SU-DHL-6 (cell line): ENCODE measurements around the gene ATF6.

Source experiments
- H2AFZ ChIP-seq: fragments of 200-600 bp; sonication (generic); 2 replicates; pipeline ENCODE4 v1.6.1; 2014; ENCODE audit warnings: low read depth, mild to moderate bottlenecking, moderate library complexity, mixed read lengths, antibody characterized with exemption, low read length; ENCODE audit not compliant: severe bottlenecking
- H3F3A ChIP-seq: fragments of 200-600 bp; shearing (Covaris generic); 2 replicates; pipeline ENCODE4 v1.6.0; 2016; ENCODE audit warnings: antibody characterized with exemption, mild to moderate bottlenecking; ENCODE audit not compliant: insufficient read depth
- H3K27ac ChIP-seq: fragments of 200-600 bp; sonication (generic); 2 replicates; pipeline ENCODE4 v1.5.1; 2016; ENCODE audit warnings: low read depth, mild to moderate bottlenecking, low read length, moderate library complexity, mixed read lengths
- H3K27me3 ChIP-seq: fragments of 200-600 bp; sonication (generic), shearing (Covaris generic); 2 replicates; pipeline ENCODE4 v1.6.0; 2014; ENCODE audit warnings: mild to moderate bottlenecking, low read length
- H3K36me3 ChIP-seq: fragments of 200-600 bp; sonication (generic); 2 replicates; pipeline ENCODE4 v1.6.1; 2014; ENCODE audit warnings: mild to moderate bottlenecking, low read length, mixed read lengths
- H3K4me2 ChIP-seq: fragments of 300-600, 200-600 bp; shearing (Covaris generic), sonication (generic); 2 replicates; pipeline ENCODE4 v1.6.0; 2014; ENCODE audit warnings: low read length, low read depth, mild to moderate bottlenecking; ENCODE audit not compliant: poor library complexity, severe bottlenecking
- H3K4me3 ChIP-seq: fragments of 200-600 bp; sonication (generic); 2 replicates; pipeline ENCODE4 v1.5.1; 2014; ENCODE audit warnings: antibody characterized with exemption, low read length, mild to moderate bottlenecking, mixed read lengths; ENCODE audit not compliant: insufficient read depth, poor library complexity, severe bottlenecking
- H3K79me2 ChIP-seq: fragments of 200-600 bp; sonication (generic); 2 replicates; pipeline ENCODE4 v1.6.1; 2014; ENCODE audit warnings: mild to moderate bottlenecking, low read length, moderate library complexity; ENCODE audit not compliant: insufficient read depth
- H3K9ac ChIP-seq: fragments of 200-600 bp; sonication (generic); 2 replicates; pipeline ENCODE4 v1.7.0; 2014; ENCODE audit warnings: mild to moderate bottlenecking, low read length
- H3K9me2 ChIP-seq: fragments of 200-600 bp; sonication (generic); replicated peaks from 2 replicates; pipeline ENCODE4 v1.6.1; 2014; ENCODE audit warnings: low read length; ENCODE audit not compliant: insufficient read depth
- H3K9me3 ChIP-seq: fragments of 200-600 bp; sonication (generic); 2 replicates; pipeline ENCODE4 v1.6.1; 2014; ENCODE audit warnings: low read length, mixed read lengths; ENCODE audit not compliant: insufficient read depth
- H4K20me1 ChIP-seq: fragments of 200-600 bp; sonication (generic); 2 replicates; pipeline ENCODE4 v1.6.1; 2014; ENCODE audit warnings: low read depth, mild to moderate bottlenecking, antibody characterized with exemption, low read length, moderate library complexity, mixed read lengths
- EZH2phosphoT487 ChIP-seq: fragments of 200-600 bp; sonication (generic), shearing (Covaris generic); conservative IDR thresholded peaks from 2 replicates; pipeline ENCODE4 v1.6.1; 2018; ENCODE audit warnings: mild to moderate bottlenecking, antibody characterized with exemption, low read length, moderate library complexity, mixed read lengths
- TF ChIP-seq, protein P1 (sequence below): fragments of 200-600 bp; sonication (generic); IDR thresholded peaks from one replicate; pipeline ENCODE4 v1.5.1; 2017; ENCODE audit warnings: antibody characterized with exemption, mild to moderate bottlenecking, low read length, moderate library complexity; ENCODE audit not compliant: insufficient read depth, poor library complexity, severe bottlenecking

Gene ATF6

DNA sequence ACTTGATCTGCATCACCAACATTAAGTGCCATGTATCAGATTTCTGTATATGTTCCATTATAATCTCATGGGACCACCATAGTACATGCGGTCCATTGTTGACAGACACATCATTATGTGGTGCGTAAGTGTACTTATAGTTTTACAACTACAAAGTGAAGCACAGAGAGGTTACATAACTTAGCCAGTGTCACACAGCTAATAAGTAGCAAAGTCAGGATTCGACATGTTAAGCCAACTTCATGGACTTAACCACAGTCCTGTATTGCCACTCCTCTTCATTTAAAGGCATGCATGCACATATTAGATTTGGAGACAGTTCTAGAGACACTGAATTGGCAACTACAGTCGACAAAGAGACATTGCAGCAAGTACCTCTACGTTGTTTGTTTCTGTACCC, 120.5 kb downstream of the ATF6 start:
- Histone ChIP-seq H3K4me2 (no peak overlapping the region), H3K9me2 (no peaks in the 10 kb centered on the region), H3K9ac (no peak overlapping the region), H3K27ac (no peak overlapping the region), H3K9me3 (no peaks in the 10 kb centered on the region), H3K4me3 (no peak overlapping the region), H3K79me2 (no peaks in the 10 kb centered on the region), H2AFZ (no peak overlapping the region), H4K20me1 (no peaks in the 10 kb centered on the region), H3K36me3 (no peaks in the 10 kb centered on the region), H3F3A (peaks cover 8% of the 10 kb centered on the region; the same call in 1 of the 2 replicates), H3K27me3 (no peaks in the 10 kb centered on the region)
- TF ChIP-seq EZH2phosphoT487 = no peak
- TF ChIP-seq, protein P1, sequence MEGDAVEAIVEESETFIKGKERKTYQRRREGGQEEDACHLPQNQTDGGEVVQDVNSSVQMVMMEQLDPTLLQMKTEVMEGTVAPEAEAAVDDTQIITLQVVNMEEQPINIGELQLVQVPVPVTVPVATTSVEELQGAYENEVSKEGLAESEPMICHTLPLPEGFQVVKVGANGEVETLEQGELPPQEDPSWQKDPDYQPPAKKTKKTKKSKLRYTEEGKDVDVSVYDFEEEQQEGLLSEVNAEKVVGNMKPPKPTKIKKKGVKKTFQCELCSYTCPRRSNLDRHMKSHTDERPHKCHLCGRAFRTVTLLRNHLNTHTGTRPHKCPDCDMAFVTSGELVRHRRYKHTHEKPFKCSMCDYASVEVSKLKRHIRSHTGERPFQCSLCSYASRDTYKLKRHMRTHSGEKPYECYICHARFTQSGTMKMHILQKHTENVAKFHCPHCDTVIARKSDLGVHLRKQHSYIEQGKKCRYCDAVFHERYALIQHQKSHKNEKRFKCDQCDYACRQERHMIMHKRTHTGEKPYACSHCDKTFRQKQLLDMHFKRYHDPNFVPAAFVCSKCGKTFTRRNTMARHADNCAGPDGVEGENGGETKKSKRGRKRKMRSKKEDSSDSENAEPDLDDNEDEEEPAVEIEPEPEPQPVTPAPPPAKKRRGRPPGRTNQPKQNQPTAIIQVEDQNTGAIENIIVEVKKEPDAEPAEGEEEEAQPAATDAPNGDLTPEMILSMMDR = no peak

DNA sequence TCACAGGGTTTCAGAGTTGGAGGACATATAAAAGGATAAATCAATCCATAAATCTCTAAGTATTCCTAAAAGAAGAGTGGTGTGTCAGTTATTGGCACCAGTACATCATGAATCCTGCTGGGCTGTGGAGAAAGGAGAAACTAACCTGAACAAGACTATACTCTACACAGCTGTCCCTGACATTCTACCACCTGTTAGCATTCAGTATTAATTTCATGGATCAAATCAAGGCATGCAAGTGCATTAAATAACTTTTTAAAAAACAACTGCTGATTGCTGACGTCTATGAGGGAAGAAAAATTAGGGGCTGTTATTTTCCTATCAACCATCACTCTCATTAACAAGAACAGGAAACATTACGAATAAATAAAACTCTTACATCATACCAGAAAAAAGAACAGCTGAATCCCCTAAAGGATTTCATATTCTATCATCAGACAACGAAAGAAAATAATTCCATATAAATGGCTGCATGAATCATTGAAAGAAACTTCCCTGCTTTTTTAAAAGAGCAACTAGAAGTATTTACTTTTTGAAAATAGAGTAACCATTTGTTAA, 121.7 kb downstream of the ATF6 start:
- H3K79me2 ChIP-seq = no peaks in the 10 kb centered on the region
- no peaks in the 10 kb centered on the region for H3K9me3 ChIP-seq
- no peak overlapping the region for H3K9ac ChIP-seq
- TF ChIP-seq, protein P1 = no peak
- TF ChIP-seq EZH2phosphoT487 = no peak
- no peak overlapping the region for H3K27ac ChIP-seq
- H4K20me1 ChIP-seq = no peaks in the 10 kb centered on the region
- no peaks in the 10 kb centered on the region for H3K27me3 ChIP-seq
- no peaks in the 10 kb centered on the region for H3K9me2 ChIP-seq
- H3K4me3 ChIP-seq = no peak overlapping the region
- H3K36me3 ChIP-seq = no peaks in the 10 kb centered on the region
- H2AFZ ChIP-seq = no peak overlapping the region
- H3F3A ChIP-seq = peaks cover 8% of the 10 kb centered on the region; the same call in 1 of the 2 replicates
- H3K4me2 ChIP-seq = no peak overlapping the region

DNA sequence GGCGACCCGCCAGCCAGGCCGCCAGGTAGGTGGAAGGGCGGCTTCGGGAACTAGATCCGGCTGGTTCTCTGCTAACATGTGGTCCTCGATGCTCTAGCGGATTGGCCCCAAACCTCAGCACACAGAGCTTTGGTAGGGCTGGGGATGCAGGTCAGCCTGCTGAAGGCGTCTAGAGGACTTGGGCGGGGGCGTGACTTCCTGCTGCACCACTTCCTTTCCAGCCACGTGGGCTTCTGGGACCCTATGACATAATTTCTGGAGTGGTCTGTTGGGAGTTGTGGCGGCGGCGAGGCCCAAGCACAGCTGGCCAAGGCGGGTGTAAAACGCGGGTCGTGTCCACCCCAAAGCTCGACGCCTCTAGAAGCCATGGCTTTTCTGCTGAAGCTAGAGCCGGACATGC, 124.5 kb downstream of the ATF6 start:
- H3K36me3 ChIP-seq = no peaks in the 10 kb centered on the region
- no peaks in the 10 kb centered on the region for H3K9me2 ChIP-seq
- H3K27me3 ChIP-seq = no peaks in the 10 kb centered on the region
- no peaks in the 10 kb centered on the region for H3K9me3 ChIP-seq
- TF ChIP-seq, protein P1 = no peak
- no peak for TF ChIP-seq EZH2phosphoT487
- H4K20me1 ChIP-seq = no peaks in the 10 kb centered on the region
- no peak overlapping the region for H2AFZ ChIP-seq
- H3F3A ChIP-seq = peaks cover 8% of the 10 kb centered on the region; the same call in 1 of the 2 replicates
- no peak overlapping the region for H3K27ac ChIP-seq
- H3K79me2 ChIP-seq = no peaks in the 10 kb centered on the region
- no peak overlapping the region for H3K9ac ChIP-seq
- no peak overlapping the region for H3K4me3 ChIP-seq
- H3K4me2 ChIP-seq = no peak overlapping the region
